IMR-90 (cell line): ENCODE measurements around the gene TGM1. TPM values are rescaled to one million over a fixed set of nuclear protein-coding genes. Genes with fewer than 3 reads are reported as not detected.
A peak's percentile ranks its signal among the peaks of the same experiment; 100 is the strongest.

Experiments
- ATAC-seq: fragments of 200-7000 bp; cut with Tn5 transposase; 2 replicates; pipeline ENCODE4 v1.9.1; 2020; ENCODE audit warnings: low read depth, mild to moderate bottlenecking, moderate library complexity
- BruUV-seq: library from RNA; stranded (reverse); fragments of 400-500 nt; replicated peaks from 2 replicates; lab custom pipeline; 2021; lab: Mats Ljungman, UMichigan
- CTCF ChIA-PET: fragments of 300-600 bp; formaldehyde crosslinking; extraction: SDS; loops from one replicate; lab custom pipeline; 2021; ENCODE audit warnings: antibody characterized with exemption; lab: Yijun Ruan, JAX
- POLR2A ChIA-PET: fragments of 300-600 bp; sonication (Branson Sonifier 250); formaldehyde crosslinking; loops from one replicate; lab custom pipeline; 2022; ENCODE audit warnings: antibody characterized with exemption; ENCODE audit not compliant: unreplicated experiment; lab: Charles Lee
- DNase-seq: peaks from one replicate; pipeline ENCODE4 v3.0.0; 2013
- H2AFZ ChIP-seq: replicated peaks from 2 replicates; pipeline ENCODE3; 2013; ENCODE audit warnings: low read length, mild to moderate bottlenecking; ENCODE audit not compliant: poor library complexity
- H2AK5ac ChIP-seq: 2 replicates; pipeline ENCODE4 v1.6.1; 2013; ENCODE audit warnings: low read depth, low read length, inconsistent platforms
- H2AK9ac ChIP-seq: replicated peaks from 2 replicates; pipeline ENCODE3; 2013; ENCODE audit warnings: mild to moderate bottlenecking, low read depth, low read length, moderate library complexity; ENCODE audit not compliant: poor library complexity
- H2BK120ac ChIP-seq: 2 replicates; pipeline ENCODE4 v1.6.1; 2013; ENCODE audit warnings: low read depth, low read length, inconsistent platforms
- H2BK15ac ChIP-seq: 3 replicates; pipeline ENCODE4 v1.6.1; 2013; ENCODE audit warnings: low read depth, low read length, inconsistent platforms
- H2BK20ac ChIP-seq: 2 replicates; pipeline ENCODE4 v1.6.1; 2013; ENCODE audit warnings: low read depth, mild to moderate bottlenecking, inconsistent platforms, low read length, moderate library complexity
- H2BK5ac ChIP-seq: 2 replicates; pipeline ENCODE4 v1.6.1; 2013; ENCODE audit warnings: mild to moderate bottlenecking, low read depth, low read length, inconsistent platforms; ENCODE audit not compliant: poor library complexity, severe bottlenecking
- H3K14ac ChIP-seq: replicated peaks from 2 replicates; pipeline ENCODE4 v1.6.1; 2013; ENCODE audit warnings: low read depth, low read length, inconsistent platforms
- H3K18ac ChIP-seq: 2 replicates; pipeline ENCODE4 v1.6.1; 2013; ENCODE audit warnings: low read depth, low read length, control low read depth
- H3K23ac ChIP-seq: 2 replicates; pipeline ENCODE4 v1.6.1; 2013; ENCODE audit warnings: low read depth, low read length, inconsistent platforms
- H3K27ac ChIP-seq: 2 replicates; pipeline ENCODE4 v1.5.1; 2013; ENCODE audit warnings: mild to moderate bottlenecking, control low read depth, low read length; ENCODE audit not compliant: insufficient read depth
- H3K27me3 ChIP-seq: 2 replicates; pipeline ENCODE4 v1.6.1; 2013; ENCODE audit warnings: low read length; ENCODE audit not compliant: control insufficient read depth, insufficient read depth
- H3K36me3 ChIP-seq: 2 replicates; pipeline ENCODE4 v1.6.1; 2013; ENCODE audit warnings: low read length, mixed read lengths; ENCODE audit not compliant: control insufficient read depth, insufficient read depth
- H3K4ac ChIP-seq: 2 replicates; pipeline ENCODE4 v1.6.1; 2013; ENCODE audit warnings: low read depth, low read length, inconsistent platforms
- H3K4me1 ChIP-seq: 2 replicates; pipeline ENCODE4 v1.6.1; 2013; ENCODE audit warnings: low read length, mixed read lengths; ENCODE audit not compliant: control insufficient read depth, insufficient read depth
- H3K4me2 ChIP-seq: 2 replicates; pipeline ENCODE4 v1.6.1; 2013; ENCODE audit warnings: low read depth, mild to moderate bottlenecking, control low read depth, low read length, moderate library complexity
- H3K4me3 ChIP-seq: 2 replicates; pipeline ENCODE4 v1.5.1; 2013; ENCODE audit warnings: low read depth, mild to moderate bottlenecking, control low read depth, low read length, moderate library complexity; ENCODE audit not compliant: insufficient read depth
- H3K56ac ChIP-seq: 2 replicates; pipeline ENCODE4 v1.6.1; 2013; ENCODE audit warnings: low read length, inconsistent platforms; ENCODE audit not compliant: insufficient read depth; ENCODE audit errors: extremely low read depth
- H3K79me1 ChIP-seq, 2 experiments: 2 replicates each; pipeline ENCODE4 v1.6.1; 2013; ENCODE audit warnings: low read length in 2 of 2, inconsistent platforms in 1 of 2, low read depth in 1 of 2
- H3K9ac ChIP-seq: 2 replicates; pipeline ENCODE4 v1.6.1; 2013; ENCODE audit warnings: low read depth, low read length, control low read depth
- H3K9me1 ChIP-seq: 2 replicates; pipeline ENCODE4 v1.6.1; 2013; ENCODE audit warnings: low read length, inconsistent platforms; ENCODE audit not compliant: insufficient read depth
- H3K9me3 ChIP-seq: 2 replicates; pipeline ENCODE4 v1.6.1; 2013; ENCODE audit warnings: low read length; ENCODE audit not compliant: control insufficient read depth, insufficient read depth
- H4K20me1 ChIP-seq: 2 replicates; pipeline ENCODE4 v1.6.1; 2013; ENCODE audit warnings: low read length, inconsistent platforms; ENCODE audit not compliant: insufficient read depth
- H4K5ac ChIP-seq: 2 replicates; pipeline ENCODE4 v1.6.1; 2013; ENCODE audit warnings: mild to moderate bottlenecking, low read depth, low read length, control low read depth
- H4K8ac ChIP-seq, 2 experiments: 2 replicates each; pipeline ENCODE4 v1.6.1; 2013; ENCODE audit warnings: low read depth in 2 of 2, low read length in 2 of 2, control low read depth in 1 of 2, inconsistent platforms in 1 of 2
- H4K91ac ChIP-seq: 2 replicates; pipeline ENCODE4 v1.6.1; 2013; ENCODE audit warnings: low read depth, low read length, inconsistent platforms; ENCODE audit not compliant: insufficient read depth
- CHD1 ChIP-seq: IDR thresholded peaks from 2 replicates; pipeline ENCODE4 v1.6.1; 2012; ENCODE audit warnings: low read depth, low read length, improper control_type of control experiment
- MXI1 ChIP-seq: IDR thresholded peaks from 2 replicates; pipeline ENCODE4 v1.6.1; 2012; ENCODE audit warnings: low read depth, mild to moderate bottlenecking, low read length, moderate library complexity, borderline replicate concordance
- NFE2L2 ChIP-seq: fragments of 150-350 bp; IDR thresholded peaks from 2 replicates; pipeline ENCODE4 v1.6.1; 2016; ENCODE audit warnings: low read depth, mild to moderate bottlenecking, low read length
- POLR2A ChIP-seq: IDR thresholded peaks from 2 replicates; pipeline ENCODE4 v1.6.1; 2012; ENCODE audit warnings: mild to moderate bottlenecking, low read depth, low read length
- WGBS, 2 experiments: methylation state at CpG; one replicate each; pipeline versions ENCODE4 v1.1.5 to v1.1.7; 2013; ENCODE audit warnings: missing lambda C conversion rate in 2 of 2; ENCODE audit not compliant: insufficient read length in 1 of 2; ENCODE audit errors: extremely low coverage in 2 of 2; 5-methylcytosine and 5-hydroxymethylcytosine counted together
- dilution Hi-C: fragments of 300-500 bp; cut with HindIII; formaldehyde crosslinking; loops from one replicate; pipeline ENCODE4 v1.14.3; 2018; ENCODE audit warnings: low sequenced_read_pairs; ENCODE audit not compliant: unreplicated experiment
- in situ Hi-C: fragments of 300-500 bp; cut with MboI; formaldehyde crosslinking; loops from 3 replicates; pipeline ENCODE4 v1.14.3; 2019; ENCODE audit warnings: low sequenced_read_pairs, inconsistent platforms, mixed read lengths
- intact Hi-C: fragments of 100-400 bp; cut with micrococcal nuclease; formaldehyde crosslinking; loops from 2 replicates; pipeline ENCODE4 v1.10.0; 2022
- polyA plus RNA-seq, 3 experiments: library from polyadenylated mRNA; depleted of rRNA; stranded (reverse); fragments of >200 nt; gene quantifications; 2 replicates each; pipeline ENCODE4 v1.2.3, GENCODE V29; 2012; ENCODE audit warnings: low replicate concordance in 1 of 3
- total RNA-seq: library from RNA; depleted of rRNA; stranded (reverse); fragments of >200 nt; gene quantifications from 2 replicates; pipeline ENCODE4 v1.2.3, GENCODE V29; 2012

TGM1 gene
- total and polyA plus RNA-seq, 2 of the 4 experiments (the other 2 are of a cell fraction), result 0.72 to 3.3 TPM

- TF ChIP-seq CHD1 (no peak), MXI1 (no peak), NFE2L2 (no peak), POLR2A (no peak)
- H3K9ac ChIP-seq, result no peak overlapping the region
- H3K56ac ChIP-seq, result no peak overlapping the region
- no peak overlapping the region for H2BK120ac ChIP-seq
- peak overlapping the region; percentile 4 for H2BK5ac ChIP-seq
- H3K27me3 ChIP-seq, result no peaks in the 10 kb centered on the region
- peak overlapping the region; percentile 42; the same call in 1 of the 2 replicates for H3K4ac ChIP-seq
- peaks cover 9% of the 10 kb centered on the region for H3K36me3 ChIP-seq
- CTCF ChIA-PET, result interaction anchor here (1.8 kb wide), 1 partner anchor 12 kb away, joined by 7 read pairs; no protein-coding TSS in a partner anchor
- dilution Hi-C loops, result no loop called here
- no peak overlapping the region for H4K91ac ChIP-seq
- H3K18ac ChIP-seq, result no peak overlapping the region
- H3K79me1 ChIP-seq, result peaks cover 16 to 66% of the 10 kb centered on the region in 2 experiments
- no peak overlapping the region for H3K27ac ChIP-seq
- H3K4me1 ChIP-seq, result peaks cover 2% of the 10 kb centered on the region
- H2BK20ac ChIP-seq, result no peak overlapping the region
- H4K5ac ChIP-seq, result no peak overlapping the region
- 0 out of 2 replicates have a peak overlapping the region, but pooled peaks have one; percentile 21 for H3K14ac ChIP-seq
- H2AFZ ChIP-seq, result no peak overlapping the region
- H4K20me1 ChIP-seq, result no peaks in the 10 kb centered on the region; the same call in 1 of the 2 replicates
- POLR2A ChIA-PET, result no interaction called here
- intact Hi-C loops, result loop anchor here (1.0 to 10.0 kb wide), 3 partner anchors 16 to 218 kb away; partner anchors contain the start of genes GMPR2 and NEDD8
- peak overlapping the region; percentile 37 for H3K4me2 ChIP-seq
- ATAC-seq, result no peak
- H3K23ac ChIP-seq, result 0 out of 2 replicates have a peak overlapping the region, but pooled peaks have one; percentile 14
- H2AK9ac ChIP-seq, result peak overlapping the region; percentile 98
- no peak for DNase-seq
- H2AK5ac ChIP-seq, result peak overlapping the region; percentile 39; the same call in 1 of the 2 replicates
- H3K9me3 ChIP-seq, result no peaks in the 10 kb centered on the region
- in situ Hi-C loops, result no loop called here
- 0 out of 2 replicates have a peak, but pooled peaks cover 12% of the 10 kb centered on the region for H3K9me1 ChIP-seq
- no TSS peak for BruUV-seq
- WGBS, 2 experiments, result no CpG with 5 or more reads among the region's 2 CpGs
- no peak overlapping the region; the same call in 1 of the 2 replicates for H3K4me3 ChIP-seq
- H2BK15ac ChIP-seq, result no peak overlapping the region
- H4K8ac ChIP-seq, result peak overlapping the region in 1 of 2 experiments; percentile 44; a peak in 1 of 4 replicates
These were observed 46.7 kb downstream of the TGM1 start for GRCh38 chr14:24216345-24216699.
